Memory B cell (primary cell): ENCODE data around the gene SLC5A4.
A peak's percentile ranks its signal among the peaks of the same experiment; 100 is the strongest.
"Not testable (repeated sequence)": the region's sequence is repeated elsewhere in the genome, so short reads cannot be mapped to it uniquely, and the experiment has no call there.

Source experiments
- ATAC-seq: fragments of 150-1000 bp; cut with Tn5 transposase; 2 replicates; pipeline ENCODE4 v1.10.0; 2021; ENCODE audit warnings: low read depth, mild to moderate bottlenecking, moderate library complexity
- DNase-seq, 2 donors: peaks; one replicate each; pipeline ENCODE4 v3.0.0; 2022; ENCODE audit warnings: low spot score in 2 of 2
- H3K27ac Mint-ChIP-seq: one replicate; pipeline ENCODE4 v1.8.0; 2022; ENCODE audit warnings: mild to moderate bottlenecking, moderate library complexity, mixed read lengths
- H3K27me3 Mint-ChIP-seq: one replicate; pipeline ENCODE4 v1.8.0; 2022; ENCODE audit warnings: mixed read lengths
- H3K36me3 Mint-ChIP-seq: one replicate; pipeline ENCODE4 v1.8.0; 2022; ENCODE audit warnings: mild to moderate bottlenecking, mixed read lengths
- H3K4me1 Mint-ChIP-seq: one replicate; pipeline ENCODE4 v1.8.0; 2022; ENCODE audit warnings: mixed read lengths
- H3K4me3 Mint-ChIP-seq: one replicate; pipeline ENCODE4 v1.8.0; 2022; ENCODE audit warnings: mild to moderate bottlenecking, moderate library complexity, mixed read lengths
- H3K9me3 Mint-ChIP-seq: one replicate; pipeline ENCODE4 v1.8.0; 2022; ENCODE audit warnings: mixed read lengths

Gene SLC5A4

GRCh38 chr22:32255217-32255616, at the start of gene SLC5A4:
SLC5A4 (minus strand) TSS chr22:32255347; CDS start chr22:32255329, 18 bp downstream.
- Mint-ChIP-seq H3K9me3 (peaks cover 4% of the 10 kb centered on the region), H3K4me3 (no peak within 1 kb of the TSS), H3K27ac (no peak within 1 kb of the TSS), H3K4me1 (no peaks in the 10 kb centered on the region), H3K27me3 (peaks cover 19% of the 10 kb centered on the region), H3K36me3 (no peaks in the 10 kb centered on the region)
- DNase-seq (no peak), ATAC-seq (no peak)

GRCh38 chr22:32293921-32294320, 38.8 kb upstream of the SLC5A4 start:
- H3K4me1 Mint-ChIP-seq, H3K9me3 Mint-ChIP-seq, H3K4me3 Mint-ChIP-seq, DNase-seq, H3K36me3 Mint-ChIP-seq, ATAC-seq, H3K27me3 Mint-ChIP-seq, H3K27ac Mint-ChIP-seq: not testable (repeated sequence)

GRCh38 chr22:32286290-32286840, 31.2 kb upstream of the SLC5A4 start:
- DNase-seq (no peak), ATAC-seq (no peak)
- Mint-ChIP-seq H3K27me3 (peaks cover 12% of the 10 kb centered on the region), H3K36me3 (no peaks in the 10 kb centered on the region), H3K4me3 (no peak overlapping the region), H3K27ac (no peak overlapping the region), H3K4me1 (peaks cover 2% of the 10 kb centered on the region), H3K9me3 (no peaks in the 10 kb centered on the region)

GRCh38 chr22:32281072-32281471, 25.9 kb upstream of the SLC5A4 start:
- Mint-ChIP-seq H3K4me1 (peaks cover 2% of the 10 kb centered on the region), H3K27me3 (peaks cover 16% of the 10 kb centered on the region), H3K27ac (no peak overlapping the region), H3K9me3 (no peaks in the 10 kb centered on the region), H3K36me3 (no peaks in the 10 kb centered on the region), H3K4me3 (no peak overlapping the region)
- no peak for DNase-seq
- no peak for ATAC-seq

- H3K36me3 Mint-ChIP-seq, ATAC-seq, H3K27me3 Mint-ChIP-seq, DNase-seq, H3K27ac Mint-ChIP-seq, H3K4me1 Mint-ChIP-seq, H3K4me3 Mint-ChIP-seq, H3K9me3 Mint-ChIP-seq: not testable (repeated sequence)
These were observed 20.2 kb upstream of the SLC5A4 start for GRCh38 chr22:32275353-32275752.

GRCh38 chr22:32271389-32271788, 16.2 kb upstream of the SLC5A4 start:
- Mint-ChIP-seq H3K27me3 (peaks cover 4% of the 10 kb centered on the region), H3K27ac (no peak overlapping the region), H3K36me3 (no peaks in the 10 kb centered on the region), H3K4me1 (no peaks in the 10 kb centered on the region), H3K4me3 (no peak overlapping the region), H3K9me3 (no peaks in the 10 kb centered on the region)
- ATAC-seq: no peak
- no peak for DNase-seq

- DNase-seq (no peak), ATAC-seq (no peak)
- Mint-ChIP-seq H3K4me3 (no peak overlapping the region), H3K27me3 (peaks cover 4% of the 10 kb centered on the region), H3K27ac (no peak overlapping the region), H3K9me3 (no peaks in the 10 kb centered on the region), H3K4me1 (no peaks in the 10 kb centered on the region), H3K36me3 (no peaks in the 10 kb centered on the region)
These were observed 15.7 kb upstream of the SLC5A4 start for GRCh38 chr22:32270641-32271369.

GRCh38 chr22:32269316-32269715, 14.2 kb upstream of the SLC5A4 start:
- Mint-ChIP-seq H3K9me3 (no peaks in the 10 kb centered on the region), H3K27ac (no peak overlapping the region), H3K27me3 (peaks cover 4% of the 10 kb centered on the region), H3K4me1 (no peaks in the 10 kb centered on the region), H3K4me3 (no peak overlapping the region), H3K36me3 (no peaks in the 10 kb centered on the region)
- DNase-seq: no peak
- no peak for ATAC-seq

- Mint-ChIP-seq H3K27me3 (peaks cover 4% of the 10 kb centered on the region), H3K9me3 (no peaks in the 10 kb centered on the region), H3K4me3 (no peak overlapping the region), H3K36me3 (no peaks in the 10 kb centered on the region), H3K27ac (no peak overlapping the region), H3K4me1 (no peaks in the 10 kb centered on the region)
- DNase-seq: no peak
- no peak for ATAC-seq
These were observed 11.9 kb upstream of the SLC5A4 start for GRCh38 chr22:32267011-32267410.

- H3K27ac Mint-ChIP-seq: no peak overlapping the region
- no peaks in the 10 kb centered on the region for H3K4me1 Mint-ChIP-seq
- H3K4me3 Mint-ChIP-seq: no peak overlapping the region
- peaks cover 5% of the 10 kb centered on the region for H3K27me3 Mint-ChIP-seq
- H3K9me3 Mint-ChIP-seq: no peaks in the 10 kb centered on the region
- DNase-seq: peak; percentile 23 to 37
- ATAC-seq: peak; percentile 69
- H3K36me3 Mint-ChIP-seq: no peaks in the 10 kb centered on the region
These were observed 11.0 kb upstream of the SLC5A4 start for GRCh38 chr22:32265882-32266767.

- not testable (repeated sequence) for ATAC-seq, H3K36me3 Mint-ChIP-seq
These were observed 8.5 kb upstream of the SLC5A4 start for GRCh38 chr22:32263678-32264077.

GRCh38 chr22:32261306-32261705, 6.2 kb upstream of the SLC5A4 start:
- H3K4me3 Mint-ChIP-seq: no peak overlapping the region
- H3K27ac Mint-ChIP-seq: no peak overlapping the region
- no peak for ATAC-seq
- no peaks in the 10 kb centered on the region for H3K9me3 Mint-ChIP-seq
- H3K36me3 Mint-ChIP-seq: no peaks in the 10 kb centered on the region
- H3K27me3 Mint-ChIP-seq: peaks cover 15% of the 10 kb centered on the region
- no peaks in the 10 kb centered on the region for H3K4me1 Mint-ChIP-seq
- no peak for DNase-seq

More at GRCh38 chr22:32263678-32264077, 8.5 kb upstream of the SLC5A4 start:
- DNase-seq, H3K27ac Mint-ChIP-seq, H3K4me3 Mint-ChIP-seq, H3K4me1 Mint-ChIP-seq, H3K9me3 Mint-ChIP-seq: not testable (repeated sequence)
- H3K27me3 Mint-ChIP-seq: peaks cover 15% of the 10 kb centered on the region

- no peaks in the 10 kb centered on the region for H3K4me1 Mint-ChIP-seq
- peaks cover 18% of the 10 kb centered on the region for H3K27me3 Mint-ChIP-seq
- DNase-seq: no peak
- no peak overlapping the region for H3K4me3 Mint-ChIP-seq
- H3K27ac Mint-ChIP-seq: no peak overlapping the region
- ATAC-seq: no peak
- H3K9me3 Mint-ChIP-seq: no peaks in the 10 kb centered on the region
- no peaks in the 10 kb centered on the region for H3K36me3 Mint-ChIP-seq
These were observed 3.6 kb upstream of the SLC5A4 start for GRCh38 chr22:32258791-32259190.

GRCh38 chr22:32255726-32256125, 579 bp upstream of the SLC5A4 start:
- Mint-ChIP-seq H3K27me3 (peaks cover 19% of the 10 kb centered on the region), H3K27ac (no peak overlapping the region), H3K4me3 (no peak overlapping the region), H3K36me3 (no peaks in the 10 kb centered on the region), H3K9me3 (peaks cover 1% of the 10 kb centered on the region), H3K4me1 (no peaks in the 10 kb centered on the region)
- ATAC-seq (no peak), DNase-seq (no peak)
